Esophagus (tissue), 2 donors: Measurements from ENCODE around the gene PUSL1. TPM values are rescaled to one million over a fixed set of nuclear protein-coding genes. Genes with fewer than 3 reads are reported as not detected.
A peak's percentile ranks its signal among the peaks of the same experiment; 100 is the strongest.

Source experiments
- H3K27ac ChIP-seq, 2 donors: one replicate each; pipeline ENCODE4 v1.5.1; 2013; ENCODE audit warnings: low read depth in 2 of 2, mild to moderate bottlenecking in 2 of 2, inconsistent platforms in 1 of 2, low read length in 1 of 2, moderate library complexity in 1 of 2
- H3K27me3 ChIP-seq, 2 donors: one replicate each; pipeline ENCODE4 v1.6.1; 2013; ENCODE audit warnings: low read length in 2 of 2, control low read depth in 1 of 2, mild to moderate bottlenecking in 1 of 2; ENCODE audit not compliant: insufficient read depth in 2 of 2, control insufficient read depth in 1 of 2
- H3K36me3 ChIP-seq, 2 donors: one replicate each; pipeline ENCODE4 v1.6.1; 2013; ENCODE audit warnings: low read length in 1 of 2; ENCODE audit not compliant: control insufficient read depth in 2 of 2, insufficient read depth in 2 of 2
- H3K4me1 ChIP-seq, 2 donors: one replicate each; pipeline ENCODE4 v1.6.1; 2013; ENCODE audit warnings: low read length in 1 of 2; ENCODE audit not compliant: control insufficient read depth in 2 of 2, insufficient read depth in 2 of 2
- H3K4me3 ChIP-seq, 2 donors: one replicate each; pipeline ENCODE4 v1.5.1; 2013; ENCODE audit warnings: low read length in 2 of 2, mild to moderate bottlenecking in 2 of 2, low read depth in 1 of 2, moderate library complexity in 1 of 2
- H3K9me3 ChIP-seq, 2 donors: one replicate each; pipeline ENCODE4 v1.6.1; 2013; ENCODE audit warnings: mild to moderate bottlenecking in 2 of 2, low read depth in 1 of 2, low read length in 1 of 2, moderate library complexity in 1 of 2; ENCODE audit not compliant: control insufficient read depth in 2 of 2, insufficient read depth in 1 of 2
- WGBS, 2 donors: extraction: QIAGEN DNeasy Blood & Tissue Kit; methylation state at CpG; one replicate each; pipeline ENCODE4 v1.1.7; 2013; 5-methylcytosine and 5-hydroxymethylcytosine counted together
- polyA plus RNA-seq, 2 donors: library from polyadenylated mRNA; stranded (reverse); fragments of 200-250 nt; gene quantifications; one replicate each; pipeline ENCODE4 v1.2.3, GENCODE V29; 2013
- donor health status: healthy with polysubstance abuse.
- donor health status: Bipolar disorder and iron deficiency.

Gene PUSL1
- polyA plus RNA-seq, 2 donors, result 24.4 to 24.8 TPM

- Histone ChIP-seq H3K9me3 (no peaks in the 10 kb centered on the region), H3K4me3 (no peak overlapping the region), H3K36me3 (peaks cover 0 to 48% of the 10 kb centered on the region in 2 donors), H3K4me1 (peaks cover 21 to 45% of the 10 kb centered on the region in 2 donors), H3K27me3 (no peaks in the 10 kb centered on the region), H3K27ac (no peak overlapping the region)
- WGBS, 2 donors, result 80 to 89% methylated on average over 15 to 18 of the region's 18 CpGs
These were observed 34.3 kb downstream of the PUSL1 start for GRCh38 chr1:1342584-1343115.

- H3K36me3 ChIP-seq, result peaks cover 0 to 39% of the 10 kb centered on the region in 2 donors
- peak overlapping the region; percentile 1 to 37 for H3K4me3 ChIP-seq
- H3K9me3 ChIP-seq, result no peaks in the 10 kb centered on the region
- no peaks in the 10 kb centered on the region for H3K27me3 ChIP-seq
- WGBS, 2 donors, result 64 to 71% methylated on average over 24 of the region's 24 CpGs
- peak overlapping the region; percentile 93 to 94 for H3K27ac ChIP-seq
- peaks cover 24 to 48% of the 10 kb centered on the region in 2 donors for H3K4me1 ChIP-seq
These were observed 35.5 kb downstream of the PUSL1 start for GRCh38 chr1:1343811-1344421.

- H3K4me1 ChIP-seq, result peaks cover 24 to 48% of the 10 kb centered on the region in 2 donors
These were observed 36.4 kb downstream of the PUSL1 start for GRCh38 chr1:1344655-1345361.

GRCh38 chr1:1345384-1345783, 37.0 kb downstream of the PUSL1 start:
- Histone ChIP-seq H3K4me1 (peaks cover 24 to 48% of the 10 kb centered on the region in 2 donors), H3K27me3 (no peaks in the 10 kb centered on the region), H3K27ac (peak overlapping the region; percentile 92 to 94), H3K36me3 (peaks cover 0 to 25% of the 10 kb centered on the region in 2 donors), H3K4me3 (peak overlapping the region; percentile 5 to 24), H3K9me3 (no peaks in the 10 kb centered on the region)
- WGBS, 2 donors, result 56 to 60% methylated on average over 16 of the region's 16 CpGs

More at GRCh38 chr1:1344655-1345361, 36.4 kb downstream of the PUSL1 start:
- peak overlapping the region; percentile 5 to 37 for H3K4me3 ChIP-seq
- H3K36me3 ChIP-seq, result peaks cover 0 to 31% of the 10 kb centered on the region in 2 donors
- no peaks in the 10 kb centered on the region for H3K27me3 ChIP-seq
- H3K9me3 ChIP-seq, result no peaks in the 10 kb centered on the region
- peak overlapping the region; percentile 93 to 94 for H3K27ac ChIP-seq
- 52 to 61% methylated on average over 13 to 15 of the region's 15 CpGs for WGBS, 2 donors

- 61% methylated on average over 11 to 12 of the region's 12 CpGs for WGBS, 2 donors
- Histone ChIP-seq H3K9me3 (no peaks in the 10 kb centered on the region), H3K36me3 (peaks cover 0 to 19% of the 10 kb centered on the region in 2 donors), H3K4me3 (peak overlapping the region; percentile 8 to 96), H3K27me3 (no peaks in the 10 kb centered on the region), H3K4me1 (peaks cover 24 to 44% of the 10 kb centered on the region in 2 donors), H3K27ac (peak overlapping the region; percentile 92 to 94)
These were observed 37.6 kb downstream of the PUSL1 start for GRCh38 chr1:1345860-1346500.

GRCh38 chr1:1346501-1346890, 38.1 kb downstream of the PUSL1 start:
- peaks cover 0 to 14% of the 10 kb centered on the region in 2 donors for H3K36me3 ChIP-seq
- H3K4me3 ChIP-seq, result peak overlapping the region in 1 of 2 donors; percentile 96
- H3K27me3 ChIP-seq, result no peaks in the 10 kb centered on the region
- WGBS, 2 donors, result 86 to 89% methylated on average over 10 of the region's 10 CpGs
- no peaks in the 10 kb centered on the region for H3K9me3 ChIP-seq
- peak overlapping the region in 1 of 2 donors; percentile 97 for H3K27ac ChIP-seq
- peaks cover 24 to 44% of the 10 kb centered on the region in 2 donors for H3K4me1 ChIP-seq

GRCh38 chr1:1347026-1347595, 38.7 kb downstream of the PUSL1 start:
- 67 to 73% methylated on average over 10 of the region's 10 CpGs for WGBS, 2 donors
- Histone ChIP-seq H3K4me3 (peak overlapping the region; percentile 85 to 96), H3K4me1 (peaks cover 24 to 44% of the 10 kb centered on the region in 2 donors), H3K9me3 (no peaks in the 10 kb centered on the region), H3K36me3 (peaks cover 0 to 8% of the 10 kb centered on the region in 2 donors), H3K27ac (peak overlapping the region; percentile 88 to 97), H3K27me3 (no peaks in the 10 kb centered on the region)

GRCh38 chr1:1347663-1348419, 39.4 kb downstream of the PUSL1 start:
- Histone ChIP-seq H3K27me3 (no peaks in the 10 kb centered on the region), H3K36me3 (peaks cover 0 to 6% of the 10 kb centered on the region in 2 donors), H3K4me3 (peak overlapping the region; percentile 85 to 96), H3K9me3 (no peaks in the 10 kb centered on the region), H3K4me1 (peaks cover 24 to 44% of the 10 kb centered on the region in 2 donors), H3K27ac (peak overlapping the region; percentile 88 to 97)
- 24 to 29% methylated on average over 26 of the region's 26 CpGs for WGBS, 2 donors
